ENCODE measurements around the gene DGKB. TPM values are rescaled to one million over a fixed set of nuclear protein-coding genes. Genes with fewer than 3 reads are reported as not detected.

The DGKB gene
- total and polyA plus RNA-seq, 12 donors: 0.07 to 5.8 (median 1.5) TPM; not detected in 3

DNA sequence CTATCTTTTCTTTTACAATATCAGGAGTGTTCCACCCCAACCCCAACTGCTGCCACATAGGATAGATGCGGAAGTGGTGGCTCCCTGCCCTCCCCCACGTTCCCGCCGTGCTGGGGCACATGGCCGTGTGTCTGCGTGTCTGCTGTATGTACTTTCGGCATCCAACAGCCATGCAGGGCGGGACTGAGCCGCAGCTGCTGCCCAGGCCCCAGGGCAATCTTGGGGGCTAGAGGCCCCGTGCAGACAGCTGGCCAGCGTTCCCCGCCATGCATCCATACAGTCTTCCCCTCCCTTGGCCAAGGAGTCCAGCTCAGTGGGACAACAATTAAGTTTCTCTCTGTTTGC is 162.7 kb downstream of the DGKB start:
- H3K4me3 ChIP-seq: no peak overlapping the region
- no peaks in the 10 kb centered on the region for H3K36me3 ChIP-seq (replicated peaks in 1 of 2)
- 87 to 94% (median 91%) methylated on average over 7 to 12 of the region's 12 CpGs for WGBS, 4 donors
- H3K27ac ChIP-seq: no peak overlapping the region
- H3K27me3 ChIP-seq: no peaks in the 10 kb centered on the region
- no peaks in the 10 kb centered on the region for H3K4me1 ChIP-seq (replicated peaks in 1 of 2)
- intact Hi-C loops (cut with DNase I): no loop called here
- DNase-seq: no peak
- TF ChIP-seq, protein P1, sequence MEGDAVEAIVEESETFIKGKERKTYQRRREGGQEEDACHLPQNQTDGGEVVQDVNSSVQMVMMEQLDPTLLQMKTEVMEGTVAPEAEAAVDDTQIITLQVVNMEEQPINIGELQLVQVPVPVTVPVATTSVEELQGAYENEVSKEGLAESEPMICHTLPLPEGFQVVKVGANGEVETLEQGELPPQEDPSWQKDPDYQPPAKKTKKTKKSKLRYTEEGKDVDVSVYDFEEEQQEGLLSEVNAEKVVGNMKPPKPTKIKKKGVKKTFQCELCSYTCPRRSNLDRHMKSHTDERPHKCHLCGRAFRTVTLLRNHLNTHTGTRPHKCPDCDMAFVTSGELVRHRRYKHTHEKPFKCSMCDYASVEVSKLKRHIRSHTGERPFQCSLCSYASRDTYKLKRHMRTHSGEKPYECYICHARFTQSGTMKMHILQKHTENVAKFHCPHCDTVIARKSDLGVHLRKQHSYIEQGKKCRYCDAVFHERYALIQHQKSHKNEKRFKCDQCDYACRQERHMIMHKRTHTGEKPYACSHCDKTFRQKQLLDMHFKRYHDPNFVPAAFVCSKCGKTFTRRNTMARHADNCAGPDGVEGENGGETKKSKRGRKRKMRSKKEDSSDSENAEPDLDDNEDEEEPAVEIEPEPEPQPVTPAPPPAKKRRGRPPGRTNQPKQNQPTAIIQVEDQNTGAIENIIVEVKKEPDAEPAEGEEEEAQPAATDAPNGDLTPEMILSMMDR (IDR thresholded peaks at IDR 0.05): no peak
- no peak for TF ChIP-seq POLR2A (IDR thresholded peaks at IDR 0.05)
- H3K9me3 ChIP-seq (replicated peaks in 1 of 3): no peaks in the 10 kb centered on the region

DNA sequence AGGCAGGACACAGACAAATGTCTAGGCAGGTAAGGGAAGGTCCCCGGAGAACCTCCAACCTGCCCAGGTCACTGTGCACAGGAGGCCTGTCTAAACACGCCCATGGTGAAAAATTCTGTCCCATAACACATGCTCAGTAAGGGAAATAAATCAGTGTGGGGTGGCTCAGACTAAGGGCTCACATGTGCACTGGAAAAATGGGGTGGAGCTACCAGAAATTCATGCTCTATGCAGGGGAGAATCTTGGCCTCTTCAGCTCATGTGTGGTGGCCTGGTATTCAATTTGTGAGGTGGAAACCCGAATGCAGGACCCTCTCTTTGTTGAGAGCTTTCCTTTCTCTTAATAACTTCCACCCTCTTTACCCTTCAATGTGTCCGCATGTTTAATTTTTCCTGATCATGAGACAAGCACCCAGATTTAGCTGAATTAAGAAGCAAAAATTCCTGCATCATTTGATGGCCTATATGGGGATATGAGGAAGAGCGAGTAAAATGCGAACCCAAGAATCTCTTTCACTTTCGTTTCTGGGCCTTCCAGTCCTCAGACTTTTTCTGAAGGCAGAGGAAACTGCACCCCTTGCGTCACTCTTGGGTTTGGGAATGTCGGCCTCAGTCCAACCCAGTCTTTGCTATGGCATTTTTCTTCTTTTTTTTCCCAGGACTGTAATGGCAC is 163.2 kb downstream of the DGKB start:
- Histone ChIP-seq H3K36me3 (replicated peaks in 1 of 2) (no peaks in the 10 kb centered on the region), H3K27me3 (no peaks in the 10 kb centered on the region), H3K4me1 (replicated peaks in 1 of 2) (no peaks in the 10 kb centered on the region), H3K4me3 (no peak overlapping the region), H3K9me3 (replicated peaks in 1 of 3) (no peaks in the 10 kb centered on the region), H3K27ac (no peak overlapping the region)
- TF ChIP-seq POLR2A (IDR thresholded peaks at IDR 0.05): no peak
- TF ChIP-seq, protein P1 (IDR thresholded peaks at IDR 0.05): no peak
- intact Hi-C loops (cut with DNase I): no loop called here
- DNase-seq: no peak
- WGBS, 4 donors: 73 to 84% (median 74%) methylated on average over 9 of the region's 9 CpGs

DNA sequence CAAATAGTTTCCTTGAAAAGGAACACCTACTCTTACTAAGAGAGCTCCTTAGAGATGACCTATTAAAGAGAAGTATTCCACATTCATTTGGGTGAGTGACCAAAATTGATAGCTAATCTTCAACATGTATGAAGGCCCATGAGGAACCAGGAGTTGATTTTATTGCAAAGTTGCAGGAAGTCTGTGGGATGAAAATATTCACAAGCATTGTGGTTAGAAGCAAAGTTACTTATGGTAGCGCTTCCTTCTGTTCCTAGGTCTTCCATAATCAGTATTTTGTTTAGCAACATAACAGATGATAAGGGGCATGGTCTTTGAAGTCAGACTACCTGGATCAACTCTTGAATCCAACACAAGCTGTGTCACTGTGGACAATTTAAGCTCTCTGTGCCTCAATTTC is 164.5 kb downstream of the DGKB start:
- Histone ChIP-seq H3K27ac (no peak overlapping the region), H3K4me1 (replicated peaks in 1 of 2) (no peaks in the 10 kb centered on the region), H3K9me3 (replicated peaks in 1 of 3) (no peaks in the 10 kb centered on the region), H3K36me3 (replicated peaks in 1 of 2) (no peaks in the 10 kb centered on the region), H3K4me3 (no peak overlapping the region), H3K27me3 (no peaks in the 10 kb centered on the region)
- TF ChIP-seq POLR2A (IDR thresholded peaks at IDR 0.05): no peak
- TF ChIP-seq, protein P1 (IDR thresholded peaks at IDR 0.05): no peak
- intact Hi-C loops (cut with DNase I): no loop called here
- no peak for DNase-seq
- WGBS, 4 donors: 0 to 38% (median 0%) methylated on average over 1 of the region's 1 CpG

DNA sequence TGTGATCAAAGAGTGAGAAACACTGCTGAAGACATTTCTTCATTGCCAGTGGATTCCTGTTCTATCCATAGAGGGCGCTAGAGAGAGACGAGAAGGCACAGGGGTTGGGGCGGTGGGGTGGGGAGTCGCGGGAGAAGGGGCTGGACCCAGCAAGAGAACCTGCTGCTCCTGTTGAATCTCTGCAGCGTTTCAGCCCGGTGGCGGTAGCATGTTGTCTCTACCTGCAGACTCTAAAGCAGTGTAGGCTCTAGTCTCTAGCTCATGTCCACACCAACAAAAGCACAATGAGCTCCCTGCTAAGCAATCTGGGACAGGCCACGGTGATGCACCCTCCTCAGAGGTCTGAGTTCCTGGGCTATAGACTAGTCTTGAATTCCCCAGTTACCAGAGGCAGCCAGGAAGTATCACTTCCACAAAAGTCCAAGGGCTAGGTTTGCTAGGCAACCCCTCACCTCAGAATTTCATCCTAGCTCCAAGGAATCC is 167.7 kb downstream of the DGKB start:
- H3K9me3 ChIP-seq (replicated peaks in 1 of 3): no peaks in the 10 kb centered on the region
- WGBS, 4 donors: 14 to 34% (median 26%) methylated on average over 5 to 9 of the region's 9 CpGs

More for the DNA sequence above, 167.7 kb downstream of the DGKB start:
- Histone ChIP-seq H3K4me3 (no peak overlapping the region), H3K27ac (no peak overlapping the region), H3K4me1 (replicated peaks in 1 of 2) (no peaks in the 10 kb centered on the region), H3K27me3 (no peaks in the 10 kb centered on the region), H3K36me3 (replicated peaks in 1 of 2) (no peaks in the 10 kb centered on the region)
- no peak for DNase-seq
- TF ChIP-seq, protein P1 (IDR thresholded peaks at IDR 0.05): no peak
- no peak for TF ChIP-seq POLR2A (IDR thresholded peaks at IDR 0.05)
- intact Hi-C loops (cut with DNase I): no loop called here

Measured in adrenal gland (tissue), 12 donors.